Cardiac fibroblast (primary cell): ENCODE results near the gene ZMYM2.
"Not testable (repeated sequence)": the region's sequence is repeated elsewhere in the genome, so short reads cannot be mapped to it uniquely, and the experiment has no call there.

Experiments used
- DNase-seq, 2 donors: peaks; one replicate each; pipeline versions ENCODE4 v3.0.0 to v3.0.0-alpha.2; 2010; ENCODE audit warnings: low read depth in 2 of 2
- H3K4me3 ChIP-seq, 2 donors: replicated peaks in 1 of 2; 1 replicate in 1 of 2; 2 replicates in 1 of 2; pipeline ENCODE4 v1.5.1; 2011; ENCODE audit warnings: low read depth in 2 of 2, low read length in 2 of 2, mild to moderate bottlenecking in 2 of 2, moderate library complexity in 1 of 2
- TF ChIP-seq, protein P1 (sequence below): IDR thresholded peaks from one replicate; pipeline ENCODE4 v1.5.1; 2011; ENCODE audit warnings: low read depth, mild to moderate bottlenecking, low read length, inconsistent platforms

Gene ZMYM2

DNA sequence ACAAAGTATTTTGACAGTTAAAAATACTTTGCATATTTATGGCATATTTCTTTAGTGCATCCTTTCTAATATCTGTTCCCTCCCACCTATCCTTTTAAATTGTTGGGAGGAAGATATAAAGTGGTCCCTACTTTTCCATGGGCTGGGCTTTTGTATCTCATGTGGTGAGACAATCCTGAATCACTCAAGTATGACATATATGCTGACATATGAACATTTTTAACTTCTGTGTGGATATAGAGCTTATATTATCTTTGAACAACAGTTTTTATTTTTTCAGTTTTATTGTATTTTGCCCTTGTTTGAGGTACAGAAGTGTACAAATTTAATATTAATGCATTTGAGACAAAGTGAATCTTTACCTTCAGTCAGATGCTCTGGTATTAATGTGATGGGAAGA lies 3.4 kb downstream of the ZMYM2 start:
- no peak for DNase-seq
- no peak overlapping the region for H3K4me3 ChIP-seq
- TF ChIP-seq, protein P1, sequence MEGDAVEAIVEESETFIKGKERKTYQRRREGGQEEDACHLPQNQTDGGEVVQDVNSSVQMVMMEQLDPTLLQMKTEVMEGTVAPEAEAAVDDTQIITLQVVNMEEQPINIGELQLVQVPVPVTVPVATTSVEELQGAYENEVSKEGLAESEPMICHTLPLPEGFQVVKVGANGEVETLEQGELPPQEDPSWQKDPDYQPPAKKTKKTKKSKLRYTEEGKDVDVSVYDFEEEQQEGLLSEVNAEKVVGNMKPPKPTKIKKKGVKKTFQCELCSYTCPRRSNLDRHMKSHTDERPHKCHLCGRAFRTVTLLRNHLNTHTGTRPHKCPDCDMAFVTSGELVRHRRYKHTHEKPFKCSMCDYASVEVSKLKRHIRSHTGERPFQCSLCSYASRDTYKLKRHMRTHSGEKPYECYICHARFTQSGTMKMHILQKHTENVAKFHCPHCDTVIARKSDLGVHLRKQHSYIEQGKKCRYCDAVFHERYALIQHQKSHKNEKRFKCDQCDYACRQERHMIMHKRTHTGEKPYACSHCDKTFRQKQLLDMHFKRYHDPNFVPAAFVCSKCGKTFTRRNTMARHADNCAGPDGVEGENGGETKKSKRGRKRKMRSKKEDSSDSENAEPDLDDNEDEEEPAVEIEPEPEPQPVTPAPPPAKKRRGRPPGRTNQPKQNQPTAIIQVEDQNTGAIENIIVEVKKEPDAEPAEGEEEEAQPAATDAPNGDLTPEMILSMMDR, result no peak

DNA sequence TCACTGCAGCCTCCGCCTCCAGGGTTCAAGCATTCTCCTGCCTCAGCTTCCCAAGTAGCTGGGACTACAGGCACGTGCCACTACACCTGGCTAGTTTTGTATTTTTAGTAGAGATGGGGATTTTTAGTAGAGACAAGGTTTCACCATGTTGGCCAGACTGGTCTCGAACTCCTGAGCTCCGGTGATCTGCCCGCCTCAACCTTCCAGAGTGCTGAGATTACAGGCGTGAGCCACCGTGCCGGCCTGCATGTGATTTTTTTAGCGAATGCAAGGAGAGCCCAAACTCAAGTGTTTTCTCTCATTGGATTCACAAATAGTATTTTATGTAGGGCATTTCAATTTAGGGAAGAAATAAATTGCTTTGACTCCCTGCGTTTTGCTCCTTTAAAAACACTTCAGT lies 4.4 kb downstream of the ZMYM2 start:
- TF ChIP-seq, protein P1, result no peak
- H3K4me3 ChIP-seq, result no peak overlapping the region
- DNase-seq, result no peak

DNA sequence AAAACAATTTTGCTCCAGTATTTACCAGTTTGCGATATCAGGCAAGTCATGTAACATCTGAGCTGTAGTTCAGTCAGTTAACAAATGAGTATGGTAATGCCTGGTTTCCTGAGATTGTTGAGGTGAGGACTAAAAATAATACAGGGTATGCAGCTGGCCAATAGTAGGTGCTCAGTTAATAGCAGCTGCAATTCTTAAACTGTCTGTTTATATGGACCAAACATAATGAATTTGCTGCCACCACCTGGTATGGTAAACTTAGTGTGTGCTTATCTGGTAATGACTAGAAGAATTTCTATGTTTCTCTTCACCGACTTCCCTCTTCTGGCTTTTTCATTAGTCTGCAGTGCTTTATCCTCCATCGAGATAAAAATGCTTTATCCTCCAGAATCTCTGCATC lies 9.1 kb downstream of the ZMYM2 start:
- TF ChIP-seq, protein P1, result no peak
- DNase-seq, result no peak
- no peak overlapping the region for H3K4me3 ChIP-seq

DNA sequence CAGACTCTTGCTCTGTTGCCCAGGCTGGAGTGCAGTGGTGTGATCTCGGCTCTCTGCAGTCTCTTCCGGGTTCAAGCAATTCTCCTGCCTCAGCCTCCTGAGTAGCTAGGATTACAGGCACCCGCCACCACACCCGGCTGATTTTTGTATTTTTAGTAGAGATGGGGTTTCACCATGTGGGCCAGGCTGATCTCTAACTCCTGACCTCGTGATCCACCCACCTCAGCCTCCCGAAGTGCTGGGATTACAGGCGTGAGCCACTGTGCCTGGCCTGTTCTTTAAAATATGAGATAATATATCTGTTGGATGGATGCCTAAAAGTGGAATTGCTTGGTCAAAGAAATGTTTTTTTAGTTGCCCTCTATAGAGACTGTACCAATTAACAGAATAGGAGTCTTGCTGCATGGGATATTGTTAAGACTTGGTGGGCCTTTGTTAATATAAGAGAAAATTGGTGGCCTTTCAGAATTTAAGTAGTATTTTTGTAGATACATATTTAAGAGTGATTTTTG lies 16.0 kb downstream of the ZMYM2 start:
- not testable (repeated sequence) for DNase-seq, H3K4me3 ChIP-seq

DNA sequence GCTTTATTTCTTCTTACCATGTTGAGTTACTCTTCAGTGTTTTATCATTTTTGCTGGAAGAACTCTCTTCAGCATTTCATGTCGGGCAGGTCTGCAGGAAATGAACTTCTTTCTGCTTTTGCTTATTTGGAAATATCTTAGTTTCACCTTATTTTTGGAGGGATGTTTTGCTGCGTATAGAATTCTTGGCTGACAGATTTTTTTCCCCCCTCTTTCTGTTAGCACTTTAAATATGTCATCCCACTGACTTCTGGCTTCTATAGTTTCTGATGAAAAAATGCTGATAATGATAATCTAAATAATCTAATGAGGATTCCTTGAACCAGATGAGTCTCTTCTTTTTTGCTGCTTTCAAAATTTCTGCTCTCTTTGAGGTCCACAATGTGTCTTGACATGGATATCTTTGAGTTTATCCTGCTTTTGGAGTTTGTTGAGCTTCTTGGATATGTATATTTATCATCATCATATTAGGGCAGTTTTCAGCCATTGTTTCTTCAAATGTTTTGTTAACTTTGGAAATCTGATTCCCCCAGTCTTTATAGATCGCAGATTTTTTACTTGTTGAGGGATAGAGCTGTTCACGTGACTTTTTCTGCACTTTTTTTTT lies 20.4 kb downstream of the ZMYM2 start:
- no peak for DNase-seq
- TF ChIP-seq, protein P1, result no peak
- no peak overlapping the region for H3K4me3 ChIP-seq

DNA sequence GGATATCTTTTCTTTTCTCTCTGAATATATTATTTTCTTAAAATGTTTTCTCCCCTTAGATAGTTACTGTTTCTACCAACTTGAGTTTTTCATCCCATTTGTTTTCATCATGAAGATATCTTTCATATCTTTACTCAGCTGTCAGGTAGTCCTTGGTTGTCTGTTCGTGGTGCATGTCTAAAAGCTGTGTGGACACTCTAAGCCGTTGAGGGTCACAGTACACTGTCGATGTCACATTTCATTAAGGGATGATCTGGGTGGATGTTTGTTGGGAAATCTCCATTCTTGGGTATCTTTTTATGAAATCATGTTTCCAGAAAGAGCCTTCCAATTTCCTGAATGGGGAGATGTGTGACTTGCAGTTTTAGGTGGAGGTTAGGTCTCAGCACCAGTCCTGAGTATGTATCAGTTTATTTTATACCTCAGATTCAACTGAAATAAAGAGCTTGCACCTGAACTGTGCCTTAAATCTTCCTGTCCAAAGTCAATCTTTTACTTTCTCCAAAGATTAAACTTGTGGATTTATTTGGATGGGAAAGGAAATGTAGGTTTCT lies 23.2 kb downstream of the ZMYM2 start:
- no peak overlapping the region for H3K4me3 ChIP-seq
- DNase-seq, result no peak
- TF ChIP-seq, protein P1, result no peak

DNA sequence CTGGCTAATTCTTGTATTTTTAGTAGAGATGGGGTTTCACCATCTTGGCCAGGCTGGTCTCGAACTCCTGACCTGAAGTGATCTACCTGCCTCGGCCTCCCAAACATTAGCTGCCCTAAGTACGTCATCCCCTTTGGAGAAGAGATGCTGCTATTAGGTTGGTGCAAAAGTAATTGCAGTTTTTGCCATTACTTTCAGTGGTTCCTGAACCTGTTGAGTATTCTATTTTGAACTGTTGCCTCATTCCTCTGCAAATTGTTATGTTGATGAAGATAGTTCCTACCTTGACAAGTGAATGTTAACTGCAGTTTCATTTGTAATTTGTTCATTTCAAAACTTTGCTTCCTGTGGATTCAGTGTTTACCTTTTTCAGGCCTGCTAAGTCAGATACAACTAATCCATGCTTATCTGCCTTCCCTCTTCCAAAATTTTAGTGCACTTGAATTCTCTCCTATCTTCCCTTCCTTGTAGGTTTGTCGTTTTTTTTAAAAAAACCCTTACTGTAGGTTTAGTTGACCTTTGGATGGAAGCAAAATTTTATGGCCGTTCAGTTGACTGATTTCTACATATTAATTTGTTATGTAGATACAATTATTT lies 24.0 kb downstream of the ZMYM2 start:
- TF ChIP-seq, protein P1, result no peak
- no peak overlapping the region for H3K4me3 ChIP-seq
- DNase-seq, result no peak
